Femur (tissue), 1 donor: ENCODE data around the gene SMAD9.
A peak's percentile ranks its signal among the peaks of the same experiment; 100 is the strongest.

Experiments
- DNase-seq: peaks from one replicate; pipeline ENCODE4 v3.0.0-alpha.2; 2017

SMAD9 gene

DNA sequence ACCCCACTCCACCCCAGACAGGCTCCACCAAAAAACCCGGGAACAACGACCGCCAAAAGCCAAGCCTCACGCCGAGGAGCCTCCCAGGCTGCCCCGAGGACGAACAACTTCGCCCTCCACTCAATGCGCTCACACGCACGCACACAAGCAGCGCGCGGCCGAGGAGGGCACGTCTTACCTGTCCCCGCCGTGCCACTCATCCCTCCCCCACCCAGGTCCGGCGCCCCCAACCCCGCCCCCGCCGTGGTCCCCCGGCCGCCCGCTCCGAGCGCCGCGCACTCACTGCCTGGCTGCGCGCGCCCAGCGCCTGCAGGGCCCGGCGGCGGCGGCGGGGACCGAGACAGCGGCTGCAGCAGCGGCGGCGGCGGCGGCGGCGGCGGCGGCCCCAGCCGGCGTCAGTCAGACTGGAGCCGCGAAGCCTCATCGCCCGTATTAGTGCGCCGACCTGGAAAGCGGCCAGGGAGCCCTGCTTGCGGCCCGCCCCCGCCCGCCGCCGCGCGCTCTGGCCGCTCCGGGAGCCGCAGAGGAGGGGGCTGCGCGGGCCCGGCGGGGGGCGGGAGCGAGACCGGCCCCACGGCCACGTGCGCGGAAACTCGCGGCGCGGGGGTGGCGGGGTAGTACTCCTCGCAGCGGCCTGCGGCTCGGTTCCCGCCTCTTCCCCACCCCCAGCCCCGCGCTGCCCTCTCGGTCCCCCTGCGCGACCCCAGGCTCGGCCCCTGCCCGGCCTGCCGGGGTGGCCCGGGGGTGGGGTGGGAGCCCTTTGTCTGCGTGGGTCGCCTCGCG lies at the start of gene SMAD9:
SMAD9 (minus strand) TSS at position 406 of the 783 bp plus-strand sequence. CDS start 40,549 bp downstream, outside the sequence.
- peak; percentile 89 for DNase-seq

DNA sequence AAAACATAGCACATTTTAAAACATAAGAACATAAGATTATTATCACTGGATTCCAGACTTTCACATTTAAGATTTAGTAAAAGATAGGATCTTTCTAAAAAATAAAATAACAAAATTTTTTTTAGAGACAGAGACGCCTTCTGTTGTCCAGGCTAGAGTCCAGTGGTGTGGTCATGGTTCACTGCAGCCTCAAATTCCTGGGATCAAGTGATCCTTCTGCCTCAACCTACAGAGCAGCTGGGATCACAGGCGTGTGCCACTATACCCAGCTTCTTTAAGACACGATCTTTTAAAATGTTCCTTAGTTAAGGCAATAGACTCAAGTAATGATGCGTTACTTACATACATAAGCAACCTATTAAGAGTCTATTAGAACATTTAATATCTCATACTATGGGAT lies 46.4 kb upstream of the SMAD9 start:
- no peak for DNase-seq

DNA sequence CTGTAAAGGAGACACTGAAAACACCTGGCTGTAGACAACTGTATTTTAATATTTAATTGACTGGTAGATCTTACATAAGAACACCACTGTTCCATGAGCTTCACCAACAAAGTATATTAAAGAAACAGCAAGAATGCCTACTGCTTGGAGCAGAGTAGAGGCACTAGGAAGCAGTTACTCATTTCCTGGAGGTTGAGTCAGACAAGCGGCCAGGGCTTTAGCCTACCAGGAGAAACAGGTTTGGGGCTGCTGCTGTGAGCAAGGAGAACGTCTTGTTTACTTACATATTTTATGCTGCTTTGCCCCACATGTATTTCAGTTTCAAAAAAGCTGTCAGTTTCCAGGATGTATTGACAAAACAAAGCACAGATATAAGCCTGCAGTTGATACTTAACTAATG lies 45.7 kb upstream of the SMAD9 start:
- no peak for DNase-seq

DNA sequence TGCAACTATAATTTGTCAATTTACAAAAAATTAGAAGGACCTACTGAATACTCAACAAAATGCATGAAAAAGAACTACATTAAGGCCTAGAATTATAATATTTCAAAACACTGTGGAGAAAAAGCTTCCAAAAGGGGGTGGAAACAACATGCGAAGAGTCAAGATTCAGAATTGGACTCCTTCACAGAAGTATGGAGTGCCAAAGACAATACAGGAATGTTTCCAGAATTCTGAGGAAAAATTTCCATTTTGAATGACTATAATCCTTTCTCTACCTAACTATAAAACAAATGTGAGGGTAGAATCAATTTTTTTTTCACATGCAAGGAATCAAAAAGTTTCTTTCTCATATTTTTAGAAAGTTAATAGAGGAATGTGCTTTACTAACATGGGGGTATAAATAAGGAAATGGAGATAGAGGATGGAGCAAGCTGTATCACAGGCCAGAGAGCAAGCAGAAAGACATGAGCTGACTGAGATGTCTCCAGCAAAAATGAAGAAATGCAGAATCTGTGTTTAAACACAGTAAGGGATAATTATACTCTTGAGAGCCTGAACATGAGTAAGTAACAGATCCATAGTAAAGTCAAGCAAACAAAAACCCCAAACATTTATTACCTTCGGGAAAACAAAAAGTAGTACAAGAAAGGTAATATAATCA lies 39.5 kb upstream of the SMAD9 start:
- DNase-seq = no peak

DNA sequence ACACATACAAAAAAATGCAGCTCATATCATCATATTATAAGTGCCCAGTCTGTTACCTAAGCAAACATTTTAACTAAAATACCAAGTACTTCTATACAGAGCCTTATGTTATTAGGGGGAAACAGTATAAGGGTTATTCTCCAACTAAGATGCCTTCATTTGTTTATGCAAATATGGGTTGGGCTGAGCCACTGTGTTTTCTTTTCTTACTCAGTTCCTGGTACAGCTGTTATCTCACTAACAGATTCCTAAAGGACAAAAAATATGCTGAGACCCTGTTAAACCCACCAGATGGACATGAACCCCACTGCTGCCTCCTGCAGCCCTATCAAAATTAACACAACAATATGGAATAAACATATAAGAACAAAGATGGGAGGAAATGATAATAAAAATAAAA lies 34.5 kb upstream of the SMAD9 start:
- DNase-seq = no peak

DNA sequence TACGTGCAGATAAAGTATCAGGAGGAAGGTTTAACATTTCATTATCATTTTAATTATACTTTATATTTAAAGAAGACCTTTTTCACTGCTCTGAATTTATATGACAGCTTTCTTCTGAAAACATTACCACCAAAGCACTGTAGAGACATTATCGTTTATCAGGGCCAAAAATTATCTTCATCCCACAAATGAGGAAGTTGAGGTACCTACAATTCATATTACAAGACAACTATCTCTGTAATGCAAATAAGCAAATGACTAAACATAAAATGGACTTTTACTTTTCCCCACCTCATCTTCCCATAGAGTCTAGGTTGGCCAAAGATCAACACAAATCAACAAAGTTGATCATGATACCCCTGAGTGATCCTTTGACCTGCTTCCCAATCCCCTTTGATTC lies 30.9 kb upstream of the SMAD9 start:
- DNase-seq = no peak

DNA sequence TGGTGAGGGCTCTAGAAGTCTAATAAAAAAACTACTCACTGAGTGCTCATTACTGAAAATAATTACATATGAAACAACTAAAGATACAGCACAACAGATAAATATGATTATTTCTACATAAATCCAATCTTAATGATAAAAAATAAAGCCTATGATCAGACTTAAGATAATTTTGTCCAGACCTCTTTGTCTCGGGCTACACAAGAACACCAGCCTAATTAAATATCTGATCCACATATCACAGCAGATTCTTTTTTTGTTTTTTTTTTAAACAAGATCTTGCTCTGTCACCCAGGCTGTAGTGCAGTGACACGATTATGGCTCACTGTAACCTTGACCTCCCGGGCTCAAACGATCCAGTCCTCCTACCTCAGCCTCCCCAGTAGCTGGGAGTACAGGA lies 30.3 kb upstream of the SMAD9 start:
- no peak for DNase-seq

DNA sequence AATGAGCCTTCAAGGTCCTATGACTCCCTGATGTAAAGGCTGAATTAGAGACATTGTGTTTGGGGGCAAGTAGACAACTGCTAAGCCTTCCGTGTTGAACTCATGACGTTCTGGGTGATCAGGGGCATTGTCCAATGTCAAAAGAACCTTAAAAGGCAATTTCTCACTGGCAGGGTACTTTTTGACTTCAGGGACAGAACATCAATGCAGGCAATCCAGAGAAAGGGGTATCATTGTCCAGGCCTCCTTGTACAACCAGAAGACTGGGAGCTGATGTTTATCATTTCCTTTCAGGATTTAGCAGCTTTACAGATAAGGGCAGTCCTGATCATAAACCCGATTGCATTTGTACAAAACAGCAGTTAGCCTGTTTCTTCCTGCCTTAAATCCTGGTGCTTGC lies 25.0 kb upstream of the SMAD9 start:
- DNase-seq = no peak

DNA sequence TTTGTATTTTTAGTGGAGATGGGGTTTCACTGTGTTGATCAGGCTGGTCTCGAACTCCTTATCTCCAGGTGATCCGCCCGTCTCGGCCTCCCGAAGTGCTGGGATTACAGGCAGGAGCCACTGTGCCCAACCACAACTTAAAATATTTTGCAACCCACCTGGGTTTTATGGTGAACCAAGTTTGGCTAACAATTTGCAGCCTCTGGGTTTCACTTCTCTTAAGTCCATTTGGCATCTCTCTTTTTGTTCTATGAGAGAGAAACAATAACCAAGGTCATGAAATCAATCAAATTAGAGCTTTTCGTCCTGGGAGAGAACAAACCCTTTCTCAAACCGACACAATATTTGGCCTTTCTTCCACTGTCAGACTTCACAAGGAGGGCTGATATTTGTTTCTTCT lies 5.6 kb upstream of the SMAD9 start:
- no peak for DNase-seq

DNA sequence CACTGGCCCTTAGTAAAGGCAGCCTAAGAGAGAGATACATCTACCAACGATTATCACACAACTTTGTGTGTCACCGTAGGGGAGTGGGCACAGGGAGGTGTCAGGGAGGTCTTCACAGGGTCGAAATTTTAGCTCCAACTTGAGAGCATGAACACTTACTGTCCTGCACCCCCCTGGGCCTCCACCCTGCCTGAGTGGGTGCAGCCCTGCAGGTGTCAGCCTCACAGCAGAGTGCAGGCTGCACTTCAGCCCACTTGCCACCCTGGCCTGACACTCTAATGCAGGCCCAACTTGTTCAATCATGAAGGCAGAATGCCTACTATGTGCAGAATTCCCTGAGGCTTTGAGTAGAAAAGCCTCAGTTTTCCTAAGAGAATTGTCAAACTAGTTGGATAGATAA lies 4.0 kb upstream of the SMAD9 start:
- DNase-seq = no peak

DNA sequence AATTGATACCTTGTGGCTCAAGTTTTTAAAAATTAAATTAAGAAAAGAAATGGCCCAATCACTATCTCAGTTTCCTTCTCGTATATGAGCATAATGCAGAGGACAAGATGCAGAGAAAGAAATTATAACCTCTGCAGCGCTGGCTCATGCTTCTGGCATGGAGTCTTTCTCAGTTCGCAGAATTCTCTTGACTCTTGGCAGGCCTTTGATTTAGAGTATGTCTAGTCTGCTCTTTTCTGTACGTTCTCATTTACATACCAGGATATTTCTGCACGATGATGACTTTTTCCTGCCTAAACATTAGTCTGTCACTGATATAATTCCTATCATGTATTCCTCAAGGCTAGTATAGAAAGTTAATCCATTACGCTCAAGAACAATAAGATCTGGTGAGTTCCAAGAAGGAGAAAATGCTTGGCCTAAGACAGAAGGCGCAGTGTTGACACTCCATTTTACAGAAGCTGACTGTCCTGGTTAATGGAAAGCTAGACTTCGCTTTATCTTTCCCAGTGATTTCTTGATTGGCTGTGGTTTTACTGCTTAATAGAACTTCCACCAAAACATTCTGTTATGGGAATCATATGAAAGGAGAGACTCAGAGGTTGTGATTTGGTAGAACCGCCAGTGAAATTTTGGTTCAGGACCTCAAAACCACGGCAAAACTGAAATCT lies 1.7 kb upstream of the SMAD9 start:
- peak; percentile 36 for DNase-seq

DNA sequence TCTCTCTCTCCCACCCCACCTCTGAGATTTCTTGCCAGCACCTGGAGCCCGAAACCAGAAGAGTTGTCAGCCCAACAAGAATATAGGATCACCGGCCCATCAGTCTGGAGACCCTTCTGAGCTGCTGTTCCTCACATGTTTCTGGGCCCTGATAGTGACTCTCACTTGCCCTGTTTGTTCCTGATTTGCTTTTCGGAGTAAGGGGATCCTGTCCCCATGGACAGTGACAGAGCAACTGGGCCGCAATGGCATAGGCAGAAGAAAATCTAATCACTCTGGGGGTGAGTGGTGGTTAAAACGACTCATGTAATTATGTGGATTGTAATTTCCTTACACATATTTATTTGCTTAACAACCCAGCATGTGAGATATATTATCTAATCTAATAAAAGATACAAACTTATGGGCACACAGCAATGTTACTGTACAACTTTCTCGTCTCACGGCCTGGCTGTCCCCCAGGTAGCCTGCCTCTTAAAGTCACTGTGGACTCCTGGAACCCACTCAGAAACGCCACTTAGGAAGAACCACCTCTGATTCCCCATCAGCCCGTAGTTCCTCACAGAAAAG lies 663 bp upstream of the SMAD9 start:
- DNase-seq = no peak

DNA sequence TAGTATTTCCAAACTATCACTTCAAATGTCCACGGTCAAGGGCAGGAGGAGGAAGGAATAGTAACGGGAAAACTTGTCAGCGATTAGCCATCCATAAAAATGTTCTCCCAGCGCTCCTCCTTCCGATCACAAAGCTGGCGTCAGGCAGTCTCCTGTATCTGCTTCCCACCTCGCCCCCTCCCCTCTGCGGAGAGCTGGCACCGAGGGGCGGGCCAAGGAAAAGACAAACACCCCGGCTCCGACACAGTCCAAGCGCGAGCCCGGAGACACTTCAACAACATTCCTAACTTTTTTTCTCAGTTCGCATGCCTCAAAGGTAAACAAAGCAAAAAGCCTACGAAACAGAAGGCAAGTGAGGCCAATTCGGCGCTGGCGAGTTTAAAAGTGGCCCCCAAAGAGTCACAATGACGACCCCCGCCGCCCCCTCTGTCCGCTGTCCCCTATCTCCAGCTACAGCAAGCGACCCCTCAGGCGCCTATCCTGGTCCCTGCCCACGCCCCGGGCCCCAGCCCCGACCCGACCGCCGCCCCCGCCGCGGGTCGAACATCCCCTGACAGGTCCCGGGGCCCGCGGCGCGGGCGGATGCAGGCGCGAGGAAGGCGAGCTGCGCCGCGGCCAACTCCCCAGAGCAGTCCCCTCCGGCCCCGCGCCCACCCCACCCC lies 736 bp downstream of the SMAD9 start:
- DNase-seq = peak; percentile 79

DNA sequence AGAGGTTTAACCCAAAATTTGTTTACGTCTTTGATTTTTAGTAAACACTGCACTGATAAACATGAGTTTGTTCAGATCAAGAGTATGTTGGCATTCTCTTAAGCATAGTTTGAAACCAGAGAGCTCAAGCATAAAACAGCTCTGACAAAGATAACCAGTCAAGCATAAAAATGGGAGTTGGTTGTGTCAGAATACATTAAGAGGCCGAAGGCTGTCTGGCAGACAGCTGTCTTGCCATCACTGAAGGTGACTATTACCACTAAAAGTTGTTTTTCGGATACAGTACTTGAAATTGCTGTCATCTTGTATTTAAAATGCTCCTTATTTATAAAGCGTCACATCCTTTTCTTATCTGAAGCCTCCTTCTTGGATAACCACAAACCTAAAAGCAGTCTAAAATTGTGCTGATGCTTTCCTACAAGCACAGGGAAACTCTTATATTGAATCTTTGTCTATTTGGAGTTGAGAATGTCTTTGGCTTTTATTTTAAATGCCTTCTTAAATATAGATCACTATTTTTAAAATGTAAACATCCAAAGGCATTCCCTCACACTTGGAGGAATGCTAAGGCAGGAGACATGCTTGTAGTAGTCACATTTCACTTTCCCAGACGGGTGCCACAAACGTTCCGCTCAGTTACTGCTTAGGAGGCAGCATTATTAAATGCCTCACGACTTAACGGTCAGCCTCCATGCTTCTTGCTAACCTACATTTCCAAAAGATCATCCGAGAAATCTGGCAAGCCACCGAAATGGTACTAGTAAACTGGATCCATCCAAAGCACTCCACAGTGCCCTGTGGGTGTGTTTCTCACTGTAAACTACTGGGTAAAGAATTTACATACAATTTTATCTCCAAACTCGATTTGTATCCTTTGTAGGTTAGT lies 1.5 kb downstream of the SMAD9 start:
- DNase-seq = peak; percentile 43

DNA sequence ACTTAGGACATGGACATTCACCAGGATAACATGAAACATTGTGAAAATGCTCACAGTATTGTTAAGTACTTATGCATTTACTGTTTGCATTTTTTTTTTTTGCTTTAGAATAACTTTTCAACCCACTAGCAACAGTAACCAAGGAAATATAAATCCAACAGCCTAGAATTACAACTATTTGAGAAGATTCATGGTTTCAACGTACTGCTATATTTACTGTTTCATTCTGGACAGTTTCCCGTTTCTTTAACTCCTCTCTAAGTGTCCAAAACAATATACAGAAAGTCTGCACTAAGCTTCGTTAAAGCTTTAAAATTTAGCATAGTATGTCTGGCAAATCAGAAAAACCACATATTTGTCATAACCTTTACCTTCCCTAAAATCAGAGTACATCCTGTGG lies 2.7 kb downstream of the SMAD9 start:
- DNase-seq = no peak

DNA sequence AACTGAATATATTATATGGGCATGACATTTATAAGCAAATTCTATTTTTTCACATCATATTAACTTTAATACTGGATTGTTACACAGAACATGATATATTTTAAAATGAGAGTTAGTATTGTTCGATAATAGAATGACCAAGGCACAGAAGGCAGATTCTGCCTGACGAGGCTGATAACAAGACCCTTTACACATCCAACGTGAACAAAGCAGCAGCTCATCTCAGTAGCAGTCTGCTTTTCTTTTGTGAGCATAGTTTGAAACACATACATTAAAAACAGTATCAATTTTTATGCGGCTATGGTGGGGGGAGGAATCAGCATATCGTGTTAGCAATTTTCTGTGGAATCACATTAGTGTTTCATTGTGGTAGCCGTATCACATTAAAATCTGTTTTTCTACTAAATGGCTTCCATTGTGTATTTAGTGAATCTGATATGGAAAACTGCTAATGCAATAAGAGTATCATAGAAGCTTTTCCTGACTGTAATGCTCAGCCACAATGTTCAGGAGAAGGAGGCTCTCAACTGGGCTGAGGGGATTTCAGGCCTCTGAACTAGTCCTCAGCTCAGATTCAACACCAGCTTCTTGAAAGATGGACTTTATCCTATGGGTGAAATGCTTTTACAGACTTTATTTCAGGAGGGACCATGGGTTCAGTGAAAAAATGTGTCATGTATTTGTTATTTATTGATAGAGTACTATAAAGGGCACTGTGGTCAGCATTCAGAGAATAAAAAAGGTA lies 4.0 kb downstream of the SMAD9 start:
- DNase-seq = no peak

DNA sequence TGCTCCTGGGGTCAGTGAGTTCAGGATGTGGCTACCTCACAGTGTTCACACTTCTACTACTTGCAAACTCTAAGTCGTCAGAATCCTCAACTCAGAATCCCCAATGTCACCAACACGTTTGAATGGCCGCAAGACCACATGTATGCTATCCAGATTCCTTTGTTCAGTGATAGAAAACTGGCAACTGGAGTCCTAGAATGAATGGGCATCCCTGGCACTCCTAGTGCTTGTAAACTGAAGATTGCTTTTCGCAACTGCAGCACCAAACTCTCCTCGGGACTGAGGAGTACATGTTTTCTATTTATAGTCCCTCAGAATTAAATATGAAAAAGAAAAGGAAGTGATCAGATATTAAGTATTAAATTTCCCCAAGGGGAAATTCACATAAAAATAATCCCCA lies 4.9 kb downstream of the SMAD9 start:
- no peak for DNase-seq

DNA sequence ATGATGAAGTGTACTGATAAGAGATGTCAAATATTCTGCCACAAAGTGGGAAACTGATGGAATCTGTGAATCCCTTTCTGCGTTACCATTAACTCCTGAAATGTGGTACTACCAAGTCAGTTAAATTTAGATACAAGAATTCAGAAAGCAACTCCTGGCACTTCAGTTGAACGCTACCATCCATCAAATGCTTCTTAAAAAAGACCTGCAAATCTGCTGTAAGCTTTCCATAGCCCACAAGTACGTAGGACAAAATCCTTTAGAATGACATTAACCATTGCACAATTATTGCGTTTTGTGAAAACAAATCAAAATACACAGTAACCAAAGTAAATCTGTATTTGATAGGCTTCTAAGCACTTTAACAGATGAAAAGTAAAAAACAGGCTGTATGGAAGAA lies 5.4 kb downstream of the SMAD9 start:
- no peak for DNase-seq

DNA sequence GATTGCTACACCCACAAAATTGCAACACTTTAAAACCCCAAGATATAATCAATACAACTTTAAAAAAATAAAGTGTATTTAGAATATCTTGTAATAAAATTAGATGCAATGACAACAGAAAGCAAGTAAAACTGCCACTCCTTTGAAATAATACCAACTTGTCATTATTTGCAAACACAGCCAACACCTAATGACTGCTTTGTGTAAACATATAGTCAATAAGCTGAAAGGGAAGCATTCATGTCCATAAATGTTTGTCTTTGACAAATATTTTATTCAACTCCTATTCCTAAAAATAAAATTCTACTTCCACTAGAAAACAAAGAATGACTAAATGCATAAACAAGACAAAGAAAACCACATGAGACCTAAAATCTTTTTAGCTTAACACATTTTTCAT lies 6.6 kb downstream of the SMAD9 start:
- no peak for DNase-seq

DNA sequence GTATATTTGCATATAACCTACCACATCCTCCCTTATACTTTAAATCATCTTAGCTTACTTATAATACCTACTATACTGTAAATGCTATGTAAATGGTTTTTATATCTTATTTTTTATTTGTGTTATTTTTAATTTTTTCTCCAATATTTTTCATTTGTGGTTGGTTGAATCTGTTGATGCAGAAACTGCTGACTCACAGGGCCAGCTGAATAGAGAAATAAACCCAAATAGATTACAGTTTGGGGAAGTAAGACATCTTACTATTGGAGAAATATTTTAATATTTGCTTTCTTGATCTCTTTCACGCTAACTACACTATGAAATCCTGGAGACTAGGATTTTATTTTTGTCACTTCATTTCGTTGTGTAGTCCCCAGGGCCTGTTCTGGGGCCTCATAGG lies 7.1 kb downstream of the SMAD9 start:
- no peak for DNase-seq

DNA sequence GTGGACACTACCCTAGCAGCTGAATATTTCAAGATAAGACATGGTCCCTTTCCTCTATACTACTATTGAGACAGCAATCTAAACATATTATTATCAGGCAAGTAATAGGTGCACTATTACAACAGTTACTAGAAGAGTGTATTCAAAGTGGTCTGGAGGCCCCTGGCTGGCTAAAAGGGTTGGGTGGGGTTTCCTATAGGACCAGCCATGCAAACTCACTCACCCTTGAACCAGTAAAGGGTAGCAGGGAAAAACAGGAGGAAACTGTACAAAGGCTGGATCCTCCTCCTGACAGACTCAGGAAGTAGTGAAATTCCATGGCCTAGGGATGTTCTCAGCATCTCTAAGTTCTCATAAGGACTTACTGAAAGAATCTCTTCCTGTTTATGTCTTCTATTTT lies 7.7 kb downstream of the SMAD9 start:
- no peak for DNase-seq
